SIG-M5 treated with dmso at 0.1 percent for 504 hours (cell line): ENCODE results near the gene PBOV1.

Experiments used
- DNase-seq: peaks from one replicate; lab custom pipeline; 2025; ENCODE audit not compliant: unreplicated experiment; lab: John Stamatoyannopoulos, UW

Gene PBOV1

GRCh38 chr6:138218449-138218848 lies at the start of gene PBOV1:
Gene PBOV1 (minus strand): TSS chr6:138218491. CDS start chr6:138218395, 96 bp downstream.
- no peak for DNase-seq

DNA sequence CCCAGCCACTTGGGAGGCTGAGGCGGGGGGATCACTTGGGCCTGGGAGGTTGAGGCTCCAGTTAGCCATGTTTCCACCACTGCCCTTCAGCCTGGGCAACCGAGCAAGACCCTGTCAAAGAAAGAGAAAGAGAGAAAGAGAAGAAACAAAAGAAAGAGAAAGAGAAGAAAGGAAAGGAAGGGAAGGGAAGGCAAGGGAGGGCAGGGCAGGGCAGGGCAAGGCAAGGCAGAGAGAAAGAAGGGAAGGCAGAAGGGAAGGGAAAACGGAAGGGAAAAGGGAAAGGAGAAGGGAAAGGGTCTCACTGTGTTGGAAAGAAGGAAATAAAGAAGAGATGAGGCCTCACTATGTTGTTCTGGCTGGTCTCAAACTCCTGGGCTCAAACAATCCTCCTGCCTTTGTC lies 47.8 kb upstream of the PBOV1 start:
- DNase-seq, result no peak

DNA sequence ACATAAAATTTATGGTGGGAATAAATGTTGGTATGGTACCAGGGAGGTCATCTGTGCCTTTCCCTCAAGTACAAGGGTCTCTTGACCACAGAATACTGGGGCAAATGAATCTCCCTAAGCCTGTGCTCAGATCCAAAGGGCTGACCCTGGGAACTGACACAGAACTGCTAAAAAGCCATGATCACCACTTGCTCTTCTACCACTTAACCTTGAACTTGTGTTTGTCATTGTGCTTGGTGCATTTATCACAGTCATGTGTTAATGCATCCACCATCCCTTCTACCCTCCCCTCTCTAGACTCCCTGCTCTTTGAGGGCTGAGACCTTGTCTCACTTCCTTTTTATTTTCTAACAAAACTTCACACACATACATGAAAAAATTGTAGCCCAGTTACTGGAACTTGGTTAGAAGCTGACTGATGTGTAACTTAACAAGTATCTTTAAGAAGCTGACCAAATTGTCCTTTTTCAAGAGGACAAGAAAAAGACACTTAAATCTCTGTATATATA lies 46.1 kb upstream of the PBOV1 start:
- DNase-seq, result peak; percentile 33

DNA sequence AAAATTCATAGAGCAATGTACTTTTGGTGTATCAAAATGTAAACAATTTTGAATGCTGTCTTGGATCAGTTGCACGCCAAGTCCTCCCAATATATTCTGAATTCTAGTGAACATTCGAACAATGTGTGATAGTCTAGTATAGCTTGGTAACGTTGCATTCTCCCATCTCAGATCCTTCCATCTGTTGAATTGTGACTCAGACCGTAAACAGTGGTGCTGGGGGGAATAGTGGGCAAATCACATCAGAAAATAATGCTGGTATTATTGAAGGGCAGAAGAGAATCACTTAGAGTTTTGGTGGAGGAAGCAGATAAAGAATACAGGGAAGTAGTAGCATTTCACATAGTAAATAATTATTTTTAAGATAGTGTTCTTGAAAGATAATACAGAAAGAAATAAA lies 45.7 kb upstream of the PBOV1 start:
- DNase-seq, result no peak

DNA sequence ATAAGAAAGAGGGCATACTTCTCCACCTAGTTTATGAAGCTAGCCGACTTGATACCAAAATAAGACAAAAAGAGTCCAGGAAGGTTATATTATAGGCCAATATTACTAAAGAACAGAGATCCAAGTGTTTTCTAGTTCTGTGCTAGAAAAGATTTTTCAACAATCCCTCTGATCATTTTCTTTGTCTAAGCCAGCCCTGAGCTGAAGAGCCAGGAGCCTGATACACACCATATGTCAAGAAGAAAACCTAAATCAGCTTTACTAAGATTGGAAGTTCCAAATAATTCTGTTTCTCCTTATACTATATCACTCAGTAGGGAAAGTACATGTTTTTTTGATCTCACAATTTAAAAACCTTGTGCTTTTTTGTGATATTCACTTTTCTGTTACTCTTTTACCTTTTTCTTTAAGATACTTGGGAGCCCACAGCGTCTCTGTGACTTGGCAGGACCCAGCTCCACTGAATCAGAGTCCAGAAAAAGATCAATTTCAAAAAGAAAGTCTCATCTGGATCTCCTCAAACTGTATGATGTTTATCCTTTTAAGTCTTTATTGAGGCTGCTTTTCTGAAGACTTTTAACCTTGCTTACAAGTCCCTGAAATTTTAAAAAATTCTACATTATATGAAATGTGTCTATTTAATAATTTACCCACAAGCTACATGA lies 43.0 kb upstream of the PBOV1 start:
- DNase-seq, result no peak

DNA sequence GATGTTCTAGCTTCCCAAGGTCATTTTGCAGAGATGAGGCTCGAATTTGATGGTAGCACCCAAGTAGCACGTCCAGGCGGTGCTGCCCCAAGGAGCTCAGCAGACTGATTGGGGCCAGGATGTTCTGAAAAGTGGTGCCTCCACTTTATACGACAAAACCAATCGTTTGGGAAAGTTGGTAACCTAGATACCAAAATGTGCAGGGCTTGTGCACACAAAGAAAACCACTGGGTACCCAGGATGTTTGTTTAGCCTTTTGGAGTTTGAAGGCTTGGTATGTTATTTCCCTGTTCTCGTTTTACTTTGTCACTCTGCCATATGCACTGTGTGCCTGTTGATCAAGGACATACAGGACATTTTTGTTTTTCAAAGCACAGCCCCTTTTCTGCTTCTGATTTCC lies 40.7 kb upstream of the PBOV1 start:
- no peak for DNase-seq

DNA sequence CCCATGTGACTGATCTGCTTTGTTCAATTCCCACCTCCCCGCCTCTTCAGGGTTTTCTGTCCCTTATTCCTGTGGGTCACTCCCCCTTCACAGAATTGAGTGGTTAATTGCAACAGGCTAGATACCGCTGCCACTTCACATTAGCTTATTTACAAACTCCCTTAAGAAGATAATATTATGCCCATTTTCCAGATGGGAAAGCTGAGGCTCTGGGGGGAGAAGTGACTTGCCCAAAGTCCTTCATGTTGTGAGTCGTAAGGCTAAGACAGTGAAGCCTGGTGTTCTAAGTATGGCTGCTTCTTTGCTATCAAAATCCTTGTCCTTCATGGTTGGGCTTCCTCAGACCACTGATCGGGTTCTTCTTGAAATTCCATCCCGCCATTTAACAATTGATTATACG lies 39.9 kb upstream of the PBOV1 start:
- no peak for DNase-seq

DNA sequence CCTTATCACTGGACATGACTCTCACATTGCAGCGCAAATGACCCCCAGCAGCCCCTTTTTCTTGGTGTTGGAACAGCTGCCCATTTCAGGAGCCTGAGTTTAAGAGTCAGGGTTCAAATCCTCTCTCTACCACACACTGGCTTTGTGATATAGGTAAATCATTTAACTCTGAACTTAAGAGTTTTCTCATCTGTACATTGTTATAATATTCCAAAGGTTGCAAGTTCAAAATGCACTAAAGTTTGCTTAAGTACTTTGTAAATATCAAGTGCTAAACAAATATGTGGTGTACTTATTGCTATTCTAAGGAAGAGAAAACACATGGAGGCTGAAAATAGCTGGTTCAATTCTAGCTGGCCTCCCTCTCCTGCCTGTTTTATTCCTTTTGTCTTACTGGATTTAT lies 39.3 kb upstream of the PBOV1 start:
- no peak for DNase-seq

DNA sequence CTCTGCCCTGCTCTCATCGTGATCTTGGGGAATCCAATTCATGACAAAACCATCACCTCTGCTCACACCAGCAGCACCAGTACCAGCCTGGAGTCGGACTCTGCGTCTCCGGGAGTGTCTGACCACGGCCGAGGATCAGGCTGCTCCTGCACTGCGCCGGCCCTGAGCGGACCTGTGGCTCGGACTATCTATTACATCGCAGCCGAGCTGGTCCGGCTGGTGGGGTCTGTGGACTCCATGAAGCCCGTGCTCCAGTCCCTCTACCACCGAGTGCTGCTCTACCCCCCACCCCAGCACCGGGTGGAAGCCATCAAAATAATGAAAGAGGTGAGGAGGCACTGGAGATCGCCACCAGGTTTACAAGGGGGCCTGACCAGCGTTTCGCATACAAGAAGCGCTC lies 37.2 kb upstream of the PBOV1 start:
- DNase-seq, result no peak

DNA sequence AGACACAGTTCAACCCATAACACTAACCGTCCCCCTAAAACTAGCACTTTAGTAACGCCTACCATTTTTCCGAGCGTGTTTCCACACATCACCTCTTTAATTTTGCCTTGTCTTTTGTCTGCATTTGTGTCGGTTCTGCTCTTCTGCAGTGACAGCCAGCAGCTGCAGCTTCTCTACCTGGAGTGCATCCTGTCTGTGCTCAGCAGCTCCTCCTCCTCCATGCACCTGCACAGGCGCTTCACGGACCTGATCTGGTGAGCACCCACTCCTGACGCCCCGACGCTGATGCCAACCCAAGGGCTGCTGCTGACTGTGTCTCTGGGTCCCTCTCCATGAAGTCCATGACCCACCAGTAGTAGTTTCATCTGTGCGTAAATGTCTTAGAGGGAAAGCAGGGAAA lies 35.4 kb upstream of the PBOV1 start:
- no peak for DNase-seq

GRCh38 chr6:138250513-138251247 lies 32.4 kb upstream of the PBOV1 start:
- DNase-seq, result no peak

DNA sequence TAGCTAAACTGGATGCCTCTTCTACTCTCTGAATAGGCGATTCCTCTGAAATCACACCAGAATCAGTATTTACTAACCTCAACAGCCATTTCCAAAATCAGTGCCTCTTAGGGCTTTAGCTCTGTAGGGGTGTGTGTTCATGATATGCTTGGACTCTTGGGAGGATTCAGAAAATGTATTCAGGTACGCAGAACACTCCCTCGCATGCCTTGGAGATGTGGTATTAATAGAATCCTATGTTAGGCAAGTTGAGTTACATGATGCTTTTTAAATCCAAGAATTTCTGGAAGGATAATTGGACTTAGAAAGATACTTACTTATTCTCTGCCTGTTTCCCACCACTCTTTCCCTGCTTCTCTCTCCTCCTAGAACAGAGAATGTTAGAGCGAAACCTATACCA lies 31.8 kb upstream of the PBOV1 start:
- no peak for DNase-seq

- no peak for DNase-seq
These were observed 30.6 kb upstream of the PBOV1 start for GRCh38 chr6:138248878-138249277.

- no peak for DNase-seq
These were observed 29.7 kb upstream of the PBOV1 start for GRCh38 chr6:138248011-138248410.

DNA sequence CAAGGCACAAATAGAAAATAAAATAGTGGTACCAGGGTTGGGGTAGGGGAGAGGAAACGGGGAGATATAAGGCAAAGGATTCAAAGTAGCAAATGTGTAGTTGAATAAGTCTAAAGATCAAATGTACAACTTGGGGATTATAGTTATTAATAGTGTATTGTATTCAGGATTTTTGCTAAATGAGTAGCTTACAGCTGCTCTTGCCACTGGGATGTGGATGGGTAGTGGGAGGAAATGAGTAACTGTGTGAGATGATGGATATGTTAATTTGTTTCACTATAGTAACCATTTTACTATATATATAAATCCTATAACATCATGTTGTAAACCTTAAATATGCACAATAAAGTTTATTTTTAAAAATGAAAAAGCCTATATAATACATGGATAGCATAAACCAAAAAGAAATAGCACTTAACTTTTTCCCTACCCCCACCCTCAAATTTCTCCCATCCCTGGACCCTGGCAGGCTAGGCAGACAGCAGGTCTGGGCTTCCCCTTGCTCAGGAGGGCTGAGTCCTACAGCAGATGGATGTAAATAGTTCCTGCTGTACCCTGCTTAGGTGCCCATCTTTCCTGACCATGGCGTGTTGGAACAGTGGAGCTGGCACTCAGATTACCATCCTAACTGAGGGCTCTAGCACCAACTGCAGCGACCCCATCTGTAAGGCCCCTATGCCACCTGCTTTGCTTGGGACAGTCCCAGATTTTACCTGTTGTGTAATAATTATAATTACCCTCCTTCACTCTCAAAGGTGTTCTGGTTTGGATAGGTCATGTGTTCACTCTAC lies 28.6 kb upstream of the PBOV1 start:
- no peak for DNase-seq

DNA sequence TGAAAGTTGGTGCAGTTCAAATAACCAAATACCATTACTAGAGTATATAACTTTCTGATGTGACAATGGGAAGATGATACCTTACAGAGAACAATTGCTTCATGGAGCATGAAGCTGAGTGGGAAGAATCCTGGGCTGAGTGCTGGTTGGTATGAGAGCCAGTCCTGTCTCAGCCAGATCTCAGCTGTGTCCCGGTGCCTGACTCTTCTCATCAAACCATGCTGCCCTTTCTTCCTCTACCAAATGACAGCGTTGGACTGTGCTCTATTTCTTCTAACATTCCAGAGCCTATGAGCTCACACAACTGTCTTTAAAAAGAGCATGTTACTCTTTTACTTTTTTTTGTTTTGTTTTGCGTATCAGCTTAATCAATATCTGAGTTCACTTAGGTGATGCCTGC lies 27.5 kb upstream of the PBOV1 start:
- no peak for DNase-seq

DNA sequence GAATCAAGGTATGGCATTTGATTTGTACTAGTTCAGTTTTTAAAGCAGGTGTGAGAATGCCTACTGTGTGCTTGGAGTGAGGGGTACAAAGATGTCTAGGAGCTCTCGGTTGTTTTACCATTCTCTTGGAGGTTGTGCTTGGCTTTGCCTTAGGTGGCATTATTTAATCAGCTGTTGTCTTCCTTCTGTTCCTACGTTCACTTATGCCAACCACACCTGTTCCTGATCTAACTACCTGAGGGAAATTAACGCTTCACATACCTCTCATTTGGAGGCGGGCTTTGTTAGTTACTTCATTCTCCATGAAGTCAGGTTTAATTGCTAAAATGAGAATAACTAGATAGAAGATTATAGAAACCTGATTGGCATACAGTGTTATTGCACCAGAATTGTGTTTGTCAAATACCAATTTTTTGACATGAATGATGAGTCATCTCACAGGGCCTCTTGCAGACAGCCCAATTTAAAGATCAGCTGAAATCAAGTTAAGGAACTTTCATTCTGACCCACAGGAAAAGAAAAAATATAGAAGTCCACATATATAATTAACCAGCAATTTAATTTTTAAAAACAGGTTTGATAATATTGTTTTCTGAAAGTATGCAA lies 24.8 kb upstream of the PBOV1 start:
- DNase-seq, result no peak

DNA sequence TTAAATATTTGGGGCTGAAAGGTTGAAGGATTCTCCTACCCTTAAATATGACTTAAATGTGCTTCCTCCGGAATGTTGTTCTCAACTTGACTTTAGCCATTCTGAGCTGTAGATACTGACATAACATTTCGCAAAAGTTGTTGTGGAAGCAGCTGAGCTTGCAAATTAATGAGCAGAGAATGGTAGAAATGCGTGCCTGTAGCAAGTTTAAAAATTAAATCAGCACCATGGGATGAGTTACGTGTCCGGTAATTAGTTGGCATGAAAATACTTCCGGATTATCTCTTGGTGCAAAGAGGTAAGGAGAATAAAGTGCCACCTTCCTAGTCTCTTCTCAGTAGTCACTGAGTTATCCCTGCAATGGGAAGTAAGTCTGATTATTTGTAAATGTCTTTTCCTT lies 23.6 kb upstream of the PBOV1 start:
- no peak for DNase-seq

DNA sequence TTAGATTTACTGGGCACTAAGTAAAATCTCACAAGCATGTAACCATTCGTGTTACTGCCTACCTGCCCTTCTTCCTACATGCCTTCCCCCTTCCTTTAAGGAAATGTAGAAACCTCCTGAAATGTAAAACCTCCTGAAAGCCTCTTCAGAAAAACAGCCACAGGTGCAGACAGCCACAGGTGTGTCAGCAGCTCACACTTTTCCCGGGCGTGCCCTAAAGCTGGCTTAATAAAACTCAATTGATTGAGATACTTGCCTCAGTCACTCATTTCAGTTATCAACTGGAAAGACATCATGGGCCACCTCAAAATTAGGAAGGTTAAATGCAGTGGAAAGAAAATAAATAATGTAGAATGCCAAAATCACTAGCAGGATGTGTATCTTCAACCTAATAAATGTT lies 23.1 kb upstream of the PBOV1 start:
- no peak for DNase-seq

DNA sequence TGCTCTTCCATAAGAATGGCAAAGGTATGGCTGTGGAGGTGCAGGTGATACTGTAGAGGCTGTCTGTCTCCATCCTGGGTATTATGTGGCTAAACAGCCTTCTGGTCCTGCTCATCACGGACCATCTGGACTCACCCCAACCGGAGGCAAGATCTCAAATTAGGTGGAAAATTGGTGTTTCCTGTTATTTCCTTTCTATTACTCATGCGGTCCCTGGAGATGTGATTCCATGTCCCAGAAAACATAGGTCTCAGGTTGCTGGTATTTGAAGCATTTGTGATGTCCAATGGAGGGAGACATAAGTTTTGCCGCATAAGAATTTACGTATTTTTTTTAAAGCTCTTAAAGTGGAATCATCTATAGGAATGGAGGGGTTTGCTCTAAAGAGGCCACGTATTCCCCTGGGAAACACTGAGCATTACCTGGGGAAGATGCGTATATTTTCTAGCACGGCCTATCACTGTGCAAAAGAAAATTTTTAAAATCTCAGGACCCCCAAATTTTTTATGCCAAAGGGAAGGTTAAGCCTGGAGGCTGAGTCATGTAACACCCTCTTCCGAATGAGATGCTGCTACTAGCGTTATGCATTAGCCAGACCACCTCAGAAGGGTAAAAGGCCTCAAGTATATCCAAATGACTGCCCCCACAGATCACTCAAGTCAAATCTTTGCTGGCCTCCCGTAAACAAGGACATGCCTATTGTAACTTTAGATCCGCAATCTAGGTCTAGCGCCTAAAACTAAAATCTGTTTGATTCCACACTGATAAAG lies 22.4 kb upstream of the PBOV1 start:
- no peak for DNase-seq

- DNase-seq, result no peak
These were observed 21.5 kb upstream of the PBOV1 start for GRCh38 chr6:138239774-138240173.
